ENCODE measurements around the gene FRAS1.
"Not testable (repeated sequence)": the region's sequence is repeated elsewhere in the genome, so short reads cannot be mapped to it uniquely, and the experiment has no call there.

FRAS1 gene

GRCh38 chr4:78057135-78057599, at the start of gene FRAS1:
FRAS1 (plus strand) TSS chr4:78057323; CDS start chr4:78058010, 687 bp downstream.
- DNase-seq, result peak; percentile 6

- not testable (repeated sequence) for DNase-seq
Measured at GRCh38 chr4:78011003-78011402, 46.1 kb upstream of the FRAS1 start.

GRCh38 chr4:78014889-78015886, 41.9 kb upstream of the FRAS1 start:
- no peak for DNase-seq

- no peak for DNase-seq
Measured at GRCh38 chr4:78018271-78019049, 38.7 kb upstream of the FRAS1 start.

GRCh38 chr4:78019414-78019813, 37.7 kb upstream of the FRAS1 start:
- DNase-seq, result no peak

GRCh38 chr4:78020677-78021076, 36.4 kb upstream of the FRAS1 start:
- no peak for DNase-seq

- no peak for DNase-seq
Measured at GRCh38 chr4:78022517-78022916, 34.6 kb upstream of the FRAS1 start.

GRCh38 chr4:78024085-78024484, 33.0 kb upstream of the FRAS1 start:
- DNase-seq, result no peak

- no peak for DNase-seq
Measured at GRCh38 chr4:78024576-78025091, 32.5 kb upstream of the FRAS1 start.

- no peak for DNase-seq
Measured at GRCh38 chr4:78031417-78031950, 25.6 kb upstream of the FRAS1 start.

GRCh38 chr4:78032446-78032845, 24.7 kb upstream of the FRAS1 start:
- no peak for DNase-seq

- no peak for DNase-seq
Measured at GRCh38 chr4:78032929-78033328, 24.2 kb upstream of the FRAS1 start.

GRCh38 chr4:78033861-78034260, 23.3 kb upstream of the FRAS1 start:
- DNase-seq, result no peak

GRCh38 chr4:78038704-78039103, 18.4 kb upstream of the FRAS1 start:
- no peak for DNase-seq

GRCh38 chr4:78039678-78040077, 17.4 kb upstream of the FRAS1 start:
- no peak for DNase-seq

- no peak for DNase-seq
Measured at GRCh38 chr4:78040431-78040830, 16.7 kb upstream of the FRAS1 start.

GRCh38 chr4:78047366-78047765, 9.8 kb upstream of the FRAS1 start:
- no peak for DNase-seq

- DNase-seq, result peak; percentile 75
Measured at GRCh38 chr4:78056265-78057129, 626 bp upstream of the FRAS1 start.

GRCh38 chr4:78057600-78058550, 752 bp downstream of the FRAS1 start:
- DNase-seq, result peak; percentile 57

- peak; percentile 32 for DNase-seq
Measured at GRCh38 chr4:78058591-78059523, 1.7 kb downstream of the FRAS1 start.

Measured in amniotic stem cell (primary cell).